NCI-H2171 treated with DMSO at 0.1 percent for 48 hours (cell line): ENCODE data around the gene TSHR.
"Not testable (repeated sequence)": the region's sequence is repeated elsewhere in the genome, so short reads cannot be mapped to it uniquely, and the experiment has no call there.

Experiments
- DNase-seq: peaks from one replicate; lab custom pipeline; 2025; lab: John Stamatoyannopoulos, UW

Gene TSHR

GRCh38 chr14:80996049-80996901, 40.9 kb downstream of the TSHR start:
- peak; percentile 25 for DNase-seq

GRCh38 chr14:81001447-81001846, 46.0 kb downstream of the TSHR start:
- DNase-seq = no peak

GRCh38 chr14:81004575-81004974, 49.2 kb downstream of the TSHR start:
- DNase-seq = no peak

GRCh38 chr14:81005540-81006228, 50.3 kb downstream of the TSHR start:
- no peak for DNase-seq

GRCh38 chr14:81006266-81006665, 50.8 kb downstream of the TSHR start:
- no peak for DNase-seq

- DNase-seq = no peak
These were observed 51.7 kb downstream of the TSHR start for GRCh38 chr14:81007131-81007530.

GRCh38 chr14:81009346-81009745, 53.9 kb downstream of the TSHR start:
- DNase-seq = no peak

- no peak for DNase-seq
These were observed 62.8 kb downstream of the TSHR start for GRCh38 chr14:81018251-81018650.

- DNase-seq = no peak
These were observed 63.3 kb downstream of the TSHR start for GRCh38 chr14:81018684-81019083.

- not testable (repeated sequence) for DNase-seq
These were observed 63.7 kb downstream of the TSHR start for GRCh38 chr14:81019113-81019512.

- DNase-seq = no peak
These were observed 67.8 kb downstream of the TSHR start for GRCh38 chr14:81023095-81023710.

- no peak for DNase-seq
These were observed 73.0 kb downstream of the TSHR start for GRCh38 chr14:81028461-81028860.

- DNase-seq = no peak
These were observed 76.1 kb downstream of the TSHR start for GRCh38 chr14:81031488-81031887.

GRCh38 chr14:81033698-81034240, 78.3 kb downstream of the TSHR start:
- DNase-seq = no peak

GRCh38 chr14:81042438-81042837, 87.0 kb downstream of the TSHR start:
- no peak for DNase-seq

- no peak for DNase-seq
These were observed 96.1 kb downstream of the TSHR start for GRCh38 chr14:81051547-81051946.

GRCh38 chr14:81054057-81054456, 98.6 kb downstream of the TSHR start:
- DNase-seq = not testable (repeated sequence)

GRCh38 chr14:81055971-81056370, 100.5 kb downstream of the TSHR start:
- no peak for DNase-seq

GRCh38 chr14:81062380-81062779, 107.0 kb downstream of the TSHR start:
- DNase-seq = no peak

- peak; percentile 21 for DNase-seq
These were observed 107.4 kb downstream of the TSHR start for GRCh38 chr14:81062816-81063215.

- DNase-seq = no peak
These were observed 111.3 kb downstream of the TSHR start for GRCh38 chr14:81066672-81067071.

- no peak for DNase-seq
These were observed 111.7 kb downstream of the TSHR start for GRCh38 chr14:81067156-81067555.
